GM12874 (cell line): ENCODE data around the gene LYPLAL1.

ENCODE experiments used
- TF ChIP-seq, protein P1 (sequence below): IDR thresholded peaks from 2 replicates; pipeline ENCODE4 v1.5.1; 2011; ENCODE audit warnings: low read depth, mild to moderate bottlenecking, control low read depth, low read length, moderate library complexity; ENCODE audit not compliant: insufficient read depth

LYPLAL1 gene

DNA sequence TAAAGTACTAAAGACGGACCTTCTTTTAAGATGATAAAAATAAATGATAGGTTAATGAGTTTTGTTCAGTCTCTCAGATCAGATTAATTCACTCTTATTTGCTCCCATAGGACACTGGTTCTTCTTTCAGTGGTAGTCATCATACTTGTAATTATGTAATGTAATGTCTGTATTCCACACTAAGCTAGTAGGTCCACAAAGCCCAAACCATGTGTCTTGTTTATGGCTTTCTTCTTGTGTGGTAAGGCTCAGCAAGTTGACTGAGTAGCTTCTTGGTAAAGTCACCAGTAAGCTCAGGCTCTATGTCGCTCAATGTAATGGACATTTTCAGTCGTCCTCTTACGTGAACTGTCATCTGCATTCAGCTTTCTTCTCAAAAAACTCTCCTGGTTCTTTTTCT, 2.5 kb downstream of the LYPLAL1 start:
- TF ChIP-seq, protein P1, sequence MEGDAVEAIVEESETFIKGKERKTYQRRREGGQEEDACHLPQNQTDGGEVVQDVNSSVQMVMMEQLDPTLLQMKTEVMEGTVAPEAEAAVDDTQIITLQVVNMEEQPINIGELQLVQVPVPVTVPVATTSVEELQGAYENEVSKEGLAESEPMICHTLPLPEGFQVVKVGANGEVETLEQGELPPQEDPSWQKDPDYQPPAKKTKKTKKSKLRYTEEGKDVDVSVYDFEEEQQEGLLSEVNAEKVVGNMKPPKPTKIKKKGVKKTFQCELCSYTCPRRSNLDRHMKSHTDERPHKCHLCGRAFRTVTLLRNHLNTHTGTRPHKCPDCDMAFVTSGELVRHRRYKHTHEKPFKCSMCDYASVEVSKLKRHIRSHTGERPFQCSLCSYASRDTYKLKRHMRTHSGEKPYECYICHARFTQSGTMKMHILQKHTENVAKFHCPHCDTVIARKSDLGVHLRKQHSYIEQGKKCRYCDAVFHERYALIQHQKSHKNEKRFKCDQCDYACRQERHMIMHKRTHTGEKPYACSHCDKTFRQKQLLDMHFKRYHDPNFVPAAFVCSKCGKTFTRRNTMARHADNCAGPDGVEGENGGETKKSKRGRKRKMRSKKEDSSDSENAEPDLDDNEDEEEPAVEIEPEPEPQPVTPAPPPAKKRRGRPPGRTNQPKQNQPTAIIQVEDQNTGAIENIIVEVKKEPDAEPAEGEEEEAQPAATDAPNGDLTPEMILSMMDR: no peak

DNA sequence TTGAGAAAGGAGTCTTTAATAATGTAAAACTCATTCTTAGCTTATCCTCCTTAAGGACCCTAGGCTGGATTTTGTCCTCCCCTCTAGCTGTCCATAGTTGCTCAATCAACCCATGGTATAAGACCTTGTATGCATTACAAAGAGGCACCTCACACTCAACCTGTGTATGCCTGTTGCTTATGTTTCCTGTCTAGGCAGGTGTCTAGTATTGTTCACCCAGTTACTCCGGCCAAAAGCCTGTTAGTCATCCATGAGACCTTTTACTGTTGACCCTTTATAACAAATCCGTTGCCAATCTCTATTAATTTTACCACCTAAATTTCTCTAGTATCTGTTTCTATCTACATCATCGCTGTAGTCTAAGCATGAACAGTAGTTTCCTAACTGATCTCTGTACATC, 3.7 kb downstream of the LYPLAL1 start:
- TF ChIP-seq, protein P1: no peak

DNA sequence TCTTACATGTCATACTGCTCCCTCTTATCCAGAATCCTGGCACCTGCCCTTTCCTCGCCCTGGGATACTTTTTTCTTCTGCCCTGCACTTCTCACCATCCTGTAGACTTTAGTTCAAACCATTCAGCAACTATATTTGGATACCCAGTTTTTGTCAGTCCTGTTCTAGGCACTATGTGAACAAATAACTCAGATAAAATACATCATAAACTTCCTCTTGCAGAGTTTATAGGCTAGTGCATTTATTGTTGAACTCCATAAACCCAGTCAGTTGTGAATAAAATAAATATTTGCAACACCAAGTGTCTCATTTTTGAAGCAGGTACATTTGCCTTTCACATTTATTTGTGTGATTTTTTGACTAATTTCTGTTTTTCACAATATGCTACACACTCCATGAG, 4.3 kb downstream of the LYPLAL1 start:
- TF ChIP-seq, protein P1: no peak

DNA sequence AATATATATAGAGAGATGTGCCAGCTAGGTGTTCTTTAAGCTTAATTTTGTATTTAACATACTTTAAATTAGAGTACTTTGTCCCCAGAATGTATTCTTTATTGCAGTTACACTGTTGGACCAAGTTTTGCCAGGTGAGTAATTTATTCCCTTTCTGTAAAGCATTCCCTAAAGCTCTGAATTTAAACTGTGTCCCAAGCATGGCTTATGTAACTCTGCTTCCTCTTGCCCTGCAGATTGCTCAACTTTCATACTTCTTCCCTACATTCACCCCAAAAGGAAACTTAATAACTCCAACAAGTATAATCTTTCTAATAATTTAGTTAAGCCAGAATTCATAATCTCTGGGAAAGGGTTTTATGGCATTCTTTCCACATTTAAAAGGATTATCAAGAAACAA, 5.6 kb downstream of the LYPLAL1 start:
- TF ChIP-seq, protein P1: no peak

DNA sequence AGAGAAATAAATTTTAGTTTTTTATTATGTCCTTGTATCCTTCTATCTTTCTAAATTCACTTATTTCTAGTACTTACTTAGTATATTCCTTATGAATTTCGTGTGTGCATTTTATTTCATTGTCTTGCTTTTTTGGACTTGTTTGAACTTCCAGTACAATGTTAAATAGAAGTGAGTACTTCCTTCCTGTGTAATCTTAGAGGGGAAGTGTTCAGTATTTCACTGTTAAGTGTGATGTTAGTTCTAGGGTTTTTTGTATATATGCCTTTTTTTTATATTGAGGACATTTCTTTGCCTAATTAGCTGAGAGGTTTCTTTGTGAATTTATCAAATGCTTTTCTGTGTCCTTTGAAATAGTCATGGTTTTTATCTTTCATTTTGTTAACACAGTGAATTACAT, 10.7 kb downstream of the LYPLAL1 start:
- TF ChIP-seq, protein P1: no peak

DNA sequence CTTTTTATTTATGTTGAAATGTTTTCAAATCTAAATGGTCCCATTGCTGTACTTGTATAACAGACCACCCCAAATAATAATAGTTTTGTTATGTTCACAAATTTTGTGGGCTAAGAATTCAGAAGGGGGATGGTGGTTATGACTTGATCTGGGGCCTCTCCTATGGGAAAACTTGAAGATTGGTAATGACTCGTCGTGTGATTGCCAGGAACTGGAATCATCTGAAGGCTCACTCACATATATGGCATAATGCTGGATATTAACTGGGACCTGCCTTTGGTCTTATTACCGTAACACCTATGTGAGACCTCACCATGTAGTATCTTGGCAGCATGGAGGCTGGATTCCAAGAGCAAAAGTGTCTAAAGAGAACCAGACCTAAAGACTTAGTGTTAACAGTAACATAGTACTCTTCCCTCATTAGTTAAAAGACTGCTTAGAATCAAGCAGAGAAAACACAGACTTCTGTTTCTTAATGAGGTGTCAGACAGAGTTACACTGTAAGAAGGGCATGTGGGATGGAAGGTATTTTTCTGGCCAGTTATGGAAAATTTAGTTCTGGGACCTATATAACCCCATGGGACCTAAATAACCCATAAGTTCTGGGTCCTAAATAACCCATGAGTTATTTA, 11.9 kb downstream of the LYPLAL1 start:
- TF ChIP-seq, protein P1: no peak

DNA sequence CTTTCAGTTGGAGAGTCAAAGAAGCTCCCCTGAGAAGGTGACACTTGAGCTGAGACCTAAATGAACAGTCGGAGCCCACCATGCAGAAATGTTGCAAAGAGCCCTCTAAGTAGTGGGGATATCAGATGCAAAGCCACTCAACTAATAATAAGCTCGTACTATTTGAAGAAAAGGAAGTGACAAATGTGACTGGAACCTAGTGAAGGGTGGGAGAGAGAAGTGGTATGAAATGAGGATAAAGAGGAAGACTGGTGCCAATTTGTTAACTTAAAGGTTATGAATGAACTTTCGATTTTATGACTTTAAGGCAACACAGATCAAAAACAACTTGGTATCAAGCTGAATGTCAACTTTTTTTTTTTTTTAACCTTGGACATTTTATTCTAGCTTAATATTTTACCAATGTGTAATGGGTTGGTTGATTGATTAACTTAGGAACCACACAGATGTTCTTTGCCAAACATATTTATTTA, 14.7 kb downstream of the LYPLAL1 start:
- TF ChIP-seq, protein P1: no peak
